Endothelial cell of umbilical vein (primary cell): Measurements from ENCODE around the gene LIME1. TPM values are rescaled to one million over a fixed set of nuclear protein-coding genes. Genes with fewer than 3 reads are reported as not detected.
"Not testable (repeated sequence)": the region's sequence is repeated elsewhere in the genome, so short reads cannot be mapped to it uniquely, and the experiment has no call there.

ENCODE experiments used
- BruUV-seq: library from RNA; stranded (reverse); fragments of 400-500 nt; replicated peaks from 2 replicates; lab custom pipeline; 2021; lab: Mats Ljungman, UMichigan
- CTCF ChIA-PET: fragments of 300-600, 350-600 bp; sonication (Branson Sonifier 250); formaldehyde crosslinking; loops from one replicate; lab custom pipeline; 2021; ENCODE audit warnings: antibody characterized with exemption, inconsistent platforms; lab: Charles Lee
- POLR2A ChIA-PET: fragments of 300-600, 350-600 bp; sonication (Branson Sonifier 250); formaldehyde crosslinking; loops from one replicate; lab custom pipeline; 2021; ENCODE audit warnings: antibody characterized with exemption, inconsistent platforms; lab: Charles Lee
- DNase-seq: peaks from one replicate; pipeline ENCODE4 v3.0.0-alpha.2; 2011; ENCODE audit warnings: low read depth, low spot score
- FAIRE-seq: peaks from 2 replicates; lab custom pipeline; 2011; peaks lifted over from hg19 to GRCh38; lab: Jason Lieb, UNC
- H2AFZ ChIP-seq: 2 replicates; pipeline ENCODE4 v1.6.0; 2012; ENCODE audit warnings: low read depth, low read length, control low read depth, inconsistent platforms
- H3K27ac ChIP-seq: 2 replicates; pipeline ENCODE4 v1.5.1; 2011; ENCODE audit warnings: low read depth, mild to moderate bottlenecking, control low read depth, low read length, moderate library complexity; ENCODE audit not compliant: insufficient read depth
- H3K27me3 ChIP-seq, 2 experiments: 2 replicates each; pipeline versions ENCODE4 v1.6.0 to v1.6.1; 2011; ENCODE audit warnings: low read length in 2 of 2, mixed read lengths in 1 of 2; ENCODE audit not compliant: control insufficient read depth in 2 of 2, insufficient read depth in 2 of 2
- H3K36me3 ChIP-seq, 2 experiments: 2 replicates in 1 of 2; 3 replicates in 1 of 2; pipeline ENCODE4 v1.5.1; 2011; ENCODE audit warnings: low read length in 2 of 2, mild to moderate bottlenecking in 1 of 2, moderate library complexity in 1 of 2; ENCODE audit not compliant: control insufficient read depth in 2 of 2, insufficient read depth in 2 of 2; ENCODE audit errors: extremely low read depth in 1 of 2
- H3K4me1 ChIP-seq: 3 replicates; pipeline ENCODE4 v1.5.1; 2011; ENCODE audit warnings: mild to moderate bottlenecking, low read length; ENCODE audit not compliant: control insufficient read depth, insufficient read depth; ENCODE audit errors: extremely low read depth
- H3K4me2 ChIP-seq: 2 replicates; pipeline ENCODE4 v1.6.1; 2011; ENCODE audit warnings: low read length, control low read depth, mixed read lengths; ENCODE audit not compliant: insufficient read depth
- H3K4me3 ChIP-seq, 3 experiments: fragments of 200-600 bp in 1 of 3; sonication (generic), shearing (Covaris generic) in 1 of 3; replicated peaks in 1 of 3; 2 replicates each; pipeline ENCODE4 v1.5.1; 2011 to 2016; ENCODE audit warnings: control low read depth in 3 of 3, low read length in 3 of 3, mild to moderate bottlenecking in 2 of 3, inconsistent platforms in 1 of 3, low read depth in 1 of 3, moderate library complexity in 1 of 3; ENCODE audit not compliant: insufficient read depth in 1 of 3
- H3K79me2 ChIP-seq: 2 replicates; pipeline ENCODE4 v1.6.0; 2012; ENCODE audit warnings: low read length, inconsistent platforms; ENCODE audit not compliant: control insufficient read depth, insufficient read depth
- H3K9ac ChIP-seq: replicated peaks from 2 replicates; pipeline ENCODE3; 2011; ENCODE audit warnings: low read length, control low read depth; ENCODE audit not compliant: insufficient read depth; ENCODE audit errors: extremely low read depth
- H3K9me1 ChIP-seq: replicated peaks from 3 replicates; pipeline ENCODE4 v1.6.0; 2011; ENCODE audit warnings: mild to moderate bottlenecking, low read length; ENCODE audit not compliant: control insufficient read depth, insufficient read depth; ENCODE audit errors: extremely low read depth
- H3K9me3 ChIP-seq: replicated peaks from 2 replicates; pipeline ENCODE4 v1.5.1; 2012; ENCODE audit warnings: low read length, inconsistent platforms; ENCODE audit not compliant: control insufficient read depth, insufficient read depth
- H4K20me1 ChIP-seq: replicated peaks from 2 replicates; pipeline ENCODE3; 2011; ENCODE audit warnings: mild to moderate bottlenecking, low read length; ENCODE audit not compliant: control insufficient read depth, insufficient read depth; ENCODE audit errors: extremely low read depth
- CTCF ChIP-seq, 2 donors: IDR thresholded peaks; 1 replicate in 1 of 2; 2 replicates in 1 of 2; pipeline ENCODE4 v1.5.1; 2011; ENCODE audit warnings: low read length in 2 of 2, mild to moderate bottlenecking in 2 of 2, moderate library complexity in 2 of 2, control low read depth in 1 of 2, inconsistent platforms in 1 of 2, low read depth in 1 of 2; ENCODE audit not compliant: insufficient read depth in 1 of 2; ENCODE audit errors: extremely low read depth in 1 of 2
- EZH2 ChIP-seq: IDR thresholded peaks from 2 replicates; pipeline ENCODE4 v1.6.1; 2012; ENCODE audit warnings: borderline replicate concordance, low read depth, mild to moderate bottlenecking, moderate library complexity, low read length, inconsistent platforms; ENCODE audit not compliant: severe bottlenecking
- FOS ChIP-seq: IDR thresholded peaks from 2 replicates; pipeline ENCODE4 v1.6.1; 2011; ENCODE audit warnings: mild to moderate bottlenecking, low read length, moderate library complexity, borderline replicate concordance; ENCODE audit not compliant: insufficient read depth
- GATA2 ChIP-seq: IDR thresholded peaks from 2 replicates; pipeline ENCODE4 v1.7.0; 2011; ENCODE audit warnings: low read depth, mild to moderate bottlenecking, moderate library complexity, mixed read lengths, low read length; ENCODE audit not compliant: insufficient read length, insufficient read depth
- JUN ChIP-seq: IDR thresholded peaks from 2 replicates; pipeline ENCODE4 v1.6.1; 2011; ENCODE audit warnings: borderline replicate concordance, low read depth; ENCODE audit not compliant: insufficient read length, insufficient read depth
- MYC ChIP-seq: IDR thresholded peaks from one replicate; pipeline ENCODE4 v1.6.1; 2011; ENCODE audit warnings: mild to moderate bottlenecking, low read depth, low read length
- POLR2A ChIP-seq: IDR thresholded peaks from 2 replicates; pipeline ENCODE4 v1.6.1; 2012; ENCODE audit warnings: low read depth, mild to moderate bottlenecking, control low read depth, low read length
- POLR2AphosphoS5 ChIP-seq: IDR thresholded peaks from 2 replicates; pipeline ENCODE4 v1.6.1; 2012; ENCODE audit warnings: low read depth, mild to moderate bottlenecking, control low read depth, low read length, moderate library complexity; ENCODE audit not compliant: insufficient read depth
- dilution Hi-C: fragments of 300-500 bp; cut with MboI; formaldehyde crosslinking; loops from one replicate; pipeline ENCODE4 v1.15.0; 2019; ENCODE audit warnings: low sequenced_read_pairs; ENCODE audit not compliant: extremely low pct_ligation_motif_present
- intact Hi-C: fragments of 100-400 bp; cut with micrococcal nuclease; formaldehyde crosslinking; loops from one replicate; pipeline ENCODE4 v1.10.0; 2022
- polyA plus RNA-seq, 4 experiments: library from polyadenylated mRNA; depleted of rRNA in 3 of 4; stranded (reverse) in 3 of 4; unstranded in 1 of 4; fragments of >200 nt; gene quantifications; 2 replicates each; pipeline versions ENCODE4 v1.2.1 to v1.2.3, GENCODE V29; 2011 to 2012; ENCODE audit warnings: missing spikeins in 1 of 4
- total RNA-seq: library from RNA; stranded (reverse); gene quantifications from 2 replicates; pipeline ENCODE4 v1.2.3, GENCODE V29; 2021
- TF ChIP-seq, protein P1 (sequence below): IDR thresholded peaks from 2 replicates; pipeline ENCODE4 v1.6.1; 2011; ENCODE audit not compliant: insufficient read depth, insufficient read length

The LIME1 gene
- total and polyA plus RNA-seq, 2 donors (not counting 3 experiments of a cell fraction or from before 2014, with no cell fraction given): 10.7 to 12.2 TPM

DNA sequence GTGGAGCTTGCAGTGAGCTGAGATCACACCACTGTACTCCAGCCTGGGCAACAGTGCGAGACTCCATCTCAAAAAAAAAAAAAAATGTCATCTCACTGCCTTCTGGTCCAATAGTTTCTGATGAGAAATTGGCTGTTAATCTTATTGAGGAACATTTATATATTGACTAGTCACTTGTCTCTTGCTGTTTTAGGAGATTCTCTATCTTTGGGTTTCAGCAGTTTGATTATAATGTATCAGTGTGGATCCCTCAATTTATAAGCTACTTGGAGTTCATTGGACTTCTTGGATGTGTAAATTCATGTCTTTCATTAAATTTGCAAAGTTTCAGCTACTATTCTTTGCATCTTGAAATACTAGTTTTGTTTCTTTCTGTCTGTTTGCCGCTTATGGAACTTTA is 17.5 kb upstream of the LIME1 start:
- Histone ChIP-seq H2AFZ (no peak overlapping the region), H3K27me3 (no peaks in the 10 kb centered on the region), H3K9me1 (no peaks in the 10 kb centered on the region), H3K4me2 (no peak overlapping the region), H3K9ac (no peak overlapping the region), H3K79me2 (peaks cover 67% of the 10 kb centered on the region), H3K4me3 (no peak overlapping the region), H3K27ac (no peak overlapping the region), H3K9me3 (no peaks in the 10 kb centered on the region), H4K20me1 (no peaks in the 10 kb centered on the region), H3K36me3 (peaks cover 5 to 6% of the 10 kb centered on the region in 2 experiments), H3K4me1 (no peaks in the 10 kb centered on the region)
- CTCF ChIA-PET: no interaction called here
- TF ChIP-seq FOS (no peak), GATA2 (no peak), MYC (no peak), POLR2A (no peak), EZH2 (no peak), POLR2AphosphoS5 (no peak), JUN (no peak), CTCF (IDR thresholded peaks at IDR 0.05; ENCODE audit: extremely low read depth in 1 of 2, insufficient read depth in 1 of 2, low read depth in 1 of 2, low read length in 2 of 2) (no peak)
- TF ChIP-seq, protein P1, sequence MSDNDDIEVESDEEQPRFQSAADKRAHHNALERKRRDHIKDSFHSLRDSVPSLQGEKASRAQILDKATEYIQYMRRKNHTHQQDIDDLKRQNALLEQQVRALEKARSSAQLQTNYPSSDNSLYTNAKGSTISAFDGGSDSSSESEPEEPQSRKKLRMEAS: no peak
- intact Hi-C loops: no loop called here
- DNase-seq: no peak
- dilution Hi-C loops: no loop called here
- POLR2A ChIA-PET: no interaction called here
- no peak for FAIRE-seq
- no TSS peak for BruUV-seq

DNA sequence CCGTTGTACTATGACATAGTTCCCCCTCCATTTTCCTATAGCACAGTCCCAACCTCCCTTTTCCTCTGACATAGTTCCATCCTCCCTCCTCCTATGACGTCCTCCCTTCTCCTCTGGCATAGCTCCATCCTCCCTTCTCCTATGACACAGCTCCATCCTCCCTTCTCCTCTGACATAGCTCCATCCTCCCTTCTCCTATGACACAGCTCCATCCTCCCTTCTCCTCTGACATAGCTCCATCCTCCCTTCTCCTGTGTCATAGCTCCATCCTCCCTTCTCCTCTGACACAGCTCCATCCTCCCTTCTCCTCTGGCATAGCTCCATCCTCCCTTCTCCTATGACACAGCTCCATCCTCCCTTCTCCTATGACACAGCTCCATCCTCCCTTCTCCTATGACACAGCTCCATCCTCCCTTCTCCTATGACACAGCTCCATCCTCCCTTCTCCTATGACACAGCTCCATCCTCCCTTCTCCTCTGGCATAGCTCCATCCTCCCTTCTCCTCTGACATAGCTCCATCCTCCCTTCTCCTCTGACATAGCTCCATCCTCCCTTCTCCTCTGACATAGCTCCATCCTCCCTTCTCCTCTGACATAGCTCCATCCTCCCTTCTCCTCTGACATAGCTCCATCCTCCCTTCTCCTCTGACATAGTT is 13.4 kb upstream of the LIME1 start:
- POLR2A ChIA-PET, H3K27me3 ChIP-seq, H3K9me3 ChIP-seq, DNase-seq, H3K9ac ChIP-seq, FAIRE-seq, H3K4me2 ChIP-seq, H3K9me1 ChIP-seq, dilution Hi-C loops, H3K4me1 ChIP-seq, intact Hi-C loops, H4K20me1 ChIP-seq, BruUV-seq, H3K4me3 ChIP-seq, H3K27ac ChIP-seq, H3K36me3 ChIP-seq, H2AFZ ChIP-seq: not testable (repeated sequence)
- CTCF ChIA-PET: interaction anchor here (1.2 kb wide), 1 partner anchor 15 kb away, joined by 4 read pairs; the partner anchor contains the start of genes ARFRP1 and ZGPAT
- peaks cover 48% of the 10 kb centered on the region for H3K79me2 ChIP-seq
